ENCODE data around the gene DGKH. TPM values are rescaled to one million over a fixed set of nuclear protein-coding genes. Genes with fewer than 3 reads are reported as not detected.

DGKH gene
- total RNA-seq, 2 donors from 2014 or later, result 4.0 to 8.8 TPM

DNA sequence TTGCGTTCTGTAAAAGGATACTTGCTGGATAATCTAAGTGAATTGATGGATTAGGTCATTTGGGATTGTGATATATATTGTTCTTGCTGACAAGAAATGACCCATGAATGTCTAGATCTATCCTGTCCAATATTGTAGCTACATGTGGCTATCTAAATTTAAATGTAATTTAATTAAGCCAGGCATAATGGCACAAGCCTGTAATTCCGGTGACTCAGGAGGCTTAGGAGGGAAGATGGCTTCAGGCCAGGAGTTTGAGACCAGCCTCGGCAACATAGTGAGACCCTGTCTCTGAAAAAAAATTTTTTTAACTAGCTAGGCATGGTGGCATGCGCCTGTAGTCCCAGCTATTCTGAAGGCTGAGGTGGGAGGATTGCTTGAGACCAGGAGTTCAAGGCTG lies 184.2 kb downstream of the DGKH start:
- intact Hi-C loops (cut with DNase I), result no loop called here
- DNase-seq (no peak), ATAC-seq (no peak)

DNA sequence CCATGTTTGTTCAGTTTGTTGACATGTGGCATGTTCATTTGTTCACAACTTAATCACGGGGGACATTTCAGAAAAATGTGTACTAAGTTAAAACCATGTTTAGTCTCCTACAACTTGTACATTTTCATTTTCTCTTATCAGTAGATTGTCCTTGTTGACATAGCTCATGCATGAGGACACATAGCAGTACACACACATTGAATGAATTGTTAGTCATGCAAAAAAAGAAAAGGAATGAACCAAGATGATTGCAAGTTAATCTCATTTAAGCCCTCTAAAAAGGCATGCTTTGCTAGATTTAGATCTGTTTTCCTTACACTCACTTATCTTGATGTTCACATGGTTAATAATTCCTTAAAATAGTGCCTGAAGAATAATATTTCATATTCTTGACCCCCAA lies 185.3 kb downstream of the DGKH start:
- ATAC-seq (no peak), DNase-seq (no peak)
- intact Hi-C loops (cut with DNase I), result no loop called here

DNA sequence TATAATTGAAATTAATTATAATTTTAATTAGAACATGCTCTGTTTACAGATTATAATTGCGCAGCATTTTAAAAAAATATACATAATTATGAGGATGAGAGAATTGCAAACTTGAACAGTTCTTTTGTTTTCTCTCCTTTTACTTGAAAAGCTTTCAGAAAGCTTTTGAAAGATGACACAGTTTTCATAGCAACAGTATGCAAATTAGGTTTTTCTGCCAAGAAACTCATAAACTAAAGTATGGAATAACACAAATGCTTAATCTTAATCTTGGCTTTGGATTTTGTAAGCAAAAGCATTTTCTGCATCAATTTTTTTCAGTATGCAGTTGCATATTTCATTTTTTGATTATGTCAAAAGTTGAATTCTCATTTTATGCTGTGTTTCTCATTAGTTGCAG lies 190.7 kb downstream of the DGKH start:
- intact Hi-C loops (cut with DNase I), result no loop called here
- DNase-seq (no peak), ATAC-seq (no peak)

DNA sequence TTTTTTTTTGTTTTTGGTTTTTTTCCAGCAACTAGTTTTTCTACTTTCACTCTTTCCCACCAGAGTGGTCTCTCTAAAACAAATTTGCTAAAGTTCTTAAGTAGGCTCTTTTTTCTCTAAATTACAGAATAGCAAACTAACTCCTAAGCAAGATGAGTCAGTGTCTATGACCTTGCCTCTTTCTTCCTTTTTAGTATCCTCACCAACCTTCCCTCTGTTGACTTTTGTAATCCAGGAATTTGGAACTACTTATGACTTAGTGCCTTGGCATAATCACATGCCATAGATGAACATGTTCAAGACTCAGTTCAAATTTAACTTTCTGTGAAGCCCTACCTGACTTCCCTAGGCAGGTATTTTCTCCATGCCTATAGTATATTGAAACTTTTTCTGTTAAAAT lies 191.2 kb downstream of the DGKH start:
- DNase-seq (no peak), ATAC-seq (no peak)
- intact Hi-C loops (cut with DNase I), result no loop called here

GRCh38 chr13:42246541-42246940 lies 198.1 kb downstream of the DGKH start:
- intact Hi-C loops (cut with DNase I), result no loop called here
- ATAC-seq (no peak), DNase-seq (no peak)

- intact Hi-C loops (cut with DNase I), result no loop called here
- ATAC-seq, result no peak
- DNase-seq, result no peak
Measured at GRCh38 chr13:42247883-42248282, 199.4 kb downstream of the DGKH start.

DNA sequence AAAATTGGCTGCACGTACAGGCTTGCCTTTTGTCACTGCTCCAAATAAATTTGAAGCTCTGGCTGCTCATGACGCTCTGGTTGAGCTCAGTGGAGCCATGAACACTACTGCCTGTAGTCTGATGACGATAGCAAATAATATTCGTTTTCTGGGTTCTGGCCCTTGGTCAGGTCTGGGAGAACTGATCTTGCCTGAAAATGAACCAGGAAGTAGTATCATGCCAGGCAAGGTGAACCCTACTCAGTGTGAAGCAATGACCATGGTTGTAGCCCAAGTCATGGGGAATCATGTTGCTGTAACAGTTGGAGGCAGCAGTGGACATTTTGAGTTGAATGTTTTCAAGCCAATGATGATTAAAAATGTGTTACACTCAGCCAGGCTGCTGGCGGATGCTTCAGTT lies 207.4 kb downstream of the DGKH start:
- DNase-seq, result no peak
- intact Hi-C loops (cut with DNase I), result no loop called here
- ATAC-seq, result peak in 1 of 2 donors; percentile 34

DNA sequence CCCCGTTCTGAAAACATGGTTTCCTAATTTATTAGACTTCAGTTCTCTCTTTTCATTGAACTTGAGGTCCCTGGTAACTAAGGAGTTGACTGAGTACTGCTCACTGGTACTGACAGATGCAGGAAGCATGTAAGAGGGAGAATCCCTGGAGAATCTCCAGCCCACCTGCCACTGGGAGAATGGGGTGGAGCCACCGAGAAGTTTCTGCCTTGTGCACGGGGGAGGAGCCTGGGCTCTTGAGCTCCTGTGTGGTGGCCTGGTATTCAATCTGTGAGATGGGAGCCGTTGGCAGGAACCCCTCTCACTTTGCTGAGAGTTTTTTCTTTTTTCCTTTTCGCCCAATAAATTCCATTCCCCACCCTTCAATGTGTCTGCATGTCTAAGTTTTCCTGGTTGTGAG lies 210.3 kb downstream of the DGKH start:
- intact Hi-C loops (cut with DNase I), result no loop called here
- no peak for DNase-seq

DNA sequence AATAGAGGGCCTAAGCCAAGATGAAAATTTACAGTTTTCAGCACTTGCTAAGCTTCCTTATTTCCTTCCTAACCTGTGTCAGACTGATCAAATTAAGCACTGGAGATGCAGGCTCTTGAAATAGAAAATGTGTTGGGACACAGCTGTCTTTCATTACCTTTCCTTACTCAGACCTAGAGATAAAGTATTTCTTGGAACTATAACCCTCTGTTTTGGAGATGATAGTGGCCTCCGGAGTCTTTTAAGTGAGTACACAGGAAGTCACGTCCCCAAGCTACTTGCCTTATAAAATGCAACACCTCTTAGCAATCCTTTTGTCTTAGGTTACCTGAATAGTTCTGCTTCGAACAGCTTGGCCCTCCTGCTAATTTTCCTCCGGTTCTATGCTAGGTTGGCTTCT lies 211.1 kb downstream of the DGKH start:
- no peak for ATAC-seq
- no peak for DNase-seq
- intact Hi-C loops (cut with DNase I), result no loop called here

More for the DNA sequence above, 210.3 kb downstream of the DGKH start:
- no peak for ATAC-seq

DNA sequence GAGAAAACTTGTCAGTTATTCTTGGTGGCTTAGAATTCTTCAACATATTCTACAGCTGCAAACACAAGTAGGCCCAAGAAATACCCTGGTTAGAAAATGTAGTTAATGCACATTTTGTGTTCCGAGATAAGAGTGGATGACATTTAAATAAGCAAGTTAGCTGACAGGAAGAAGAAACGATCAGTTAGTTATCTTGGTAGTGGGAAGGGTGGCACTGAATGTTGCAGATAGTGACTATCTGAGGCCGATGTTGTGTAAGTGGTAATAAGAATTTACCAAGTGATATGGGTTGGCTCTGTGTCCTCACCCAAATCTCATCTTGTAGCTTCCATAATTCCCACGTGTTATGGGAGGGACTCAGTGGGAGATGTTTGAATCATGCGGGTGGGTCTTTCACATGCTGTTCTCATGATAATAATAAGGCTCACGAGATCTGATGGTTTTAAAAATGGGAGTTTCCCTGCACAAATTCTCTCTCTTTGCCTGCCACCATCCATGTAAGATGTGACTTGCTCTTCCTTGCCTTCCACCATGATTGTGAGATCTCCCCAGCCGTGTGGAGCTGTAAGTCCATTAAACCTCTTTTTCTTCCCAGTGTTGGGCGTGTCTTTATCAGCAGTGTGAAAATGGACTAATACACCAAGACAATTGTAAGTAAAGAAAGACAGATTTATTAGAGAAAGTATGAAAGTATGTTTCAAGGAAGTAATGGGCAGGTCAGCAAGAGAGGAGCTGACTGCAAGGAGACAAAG lies 212.6 kb downstream of the DGKH start:
- ATAC-seq (no peak), DNase-seq (no peak)
- intact Hi-C loops (cut with DNase I), result no loop called here

- DNase-seq, result no peak
- intact Hi-C loops (cut with DNase I), result no loop called here
- ATAC-seq, result peak in 1 of 2 donors; percentile 50
Measured at GRCh38 chr13:42266473-42266872, 218.0 kb downstream of the DGKH start.

DNA sequence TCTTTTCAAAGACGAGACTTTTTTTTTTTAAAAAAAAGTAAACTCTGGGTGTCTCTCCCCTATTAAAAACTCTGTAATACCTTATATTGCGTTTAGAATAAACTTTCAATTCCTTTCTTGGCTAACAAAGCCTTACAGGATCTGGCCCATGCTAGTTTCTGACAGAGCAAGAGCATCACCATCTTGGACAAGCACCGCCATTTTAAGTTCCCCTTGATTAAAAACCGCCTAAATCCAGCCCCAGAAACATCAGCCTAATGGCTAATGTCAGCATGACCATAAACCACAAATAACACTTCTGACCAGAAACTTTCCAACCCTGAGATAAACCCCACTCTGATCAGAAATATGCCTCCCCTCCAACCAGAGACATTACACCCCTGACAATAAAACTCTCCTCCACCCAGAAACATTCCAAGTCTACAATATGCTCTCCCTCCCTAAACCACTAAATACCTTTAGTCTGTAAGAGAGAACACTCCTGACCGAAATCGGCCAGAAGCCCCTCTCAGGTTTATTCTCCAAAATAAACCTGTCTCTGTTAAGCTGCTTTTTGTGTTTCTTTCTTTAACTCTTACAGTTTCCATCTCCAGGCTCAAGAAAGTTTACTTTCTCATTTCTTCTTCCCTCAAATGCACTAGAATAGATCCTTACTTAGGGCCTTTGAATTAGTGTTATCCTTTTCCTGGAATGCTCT lies 221.9 kb downstream of the DGKH start:
- no peak for DNase-seq
- intact Hi-C loops (cut with DNase I), result no loop called here

DNA sequence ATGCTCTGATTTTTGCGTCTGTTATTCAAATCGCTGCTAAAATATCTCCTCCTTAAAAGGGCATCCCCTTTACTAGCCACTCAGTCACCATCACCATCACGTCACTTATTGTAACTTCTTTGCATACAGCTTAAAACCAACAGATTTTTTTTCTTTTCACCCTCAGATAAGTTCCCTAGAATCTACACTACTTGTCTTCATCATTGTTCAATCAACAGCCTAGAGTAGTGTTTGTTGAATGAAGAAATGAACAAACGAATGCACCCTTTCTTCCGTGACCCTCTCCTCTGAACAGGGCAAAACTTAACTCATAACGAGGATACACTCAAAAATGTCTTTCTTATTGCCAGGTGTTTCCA lies 222.4 kb downstream of the DGKH start:
- no peak for DNase-seq
- intact Hi-C loops (cut with DNase I), result no loop called here
- ATAC-seq, result no peak

More for the DNA sequence above, 221.9 kb downstream of the DGKH start:
- ATAC-seq, result no peak

- peak; percentile 95 to 97 for ATAC-seq
- DNase-seq, result peak; percentile 94
- intact Hi-C loops (cut with DNase I), result no loop called here
Measured at GRCh38 chr13:42271337-42272114, 223.1 kb downstream of the DGKH start.

DNA sequence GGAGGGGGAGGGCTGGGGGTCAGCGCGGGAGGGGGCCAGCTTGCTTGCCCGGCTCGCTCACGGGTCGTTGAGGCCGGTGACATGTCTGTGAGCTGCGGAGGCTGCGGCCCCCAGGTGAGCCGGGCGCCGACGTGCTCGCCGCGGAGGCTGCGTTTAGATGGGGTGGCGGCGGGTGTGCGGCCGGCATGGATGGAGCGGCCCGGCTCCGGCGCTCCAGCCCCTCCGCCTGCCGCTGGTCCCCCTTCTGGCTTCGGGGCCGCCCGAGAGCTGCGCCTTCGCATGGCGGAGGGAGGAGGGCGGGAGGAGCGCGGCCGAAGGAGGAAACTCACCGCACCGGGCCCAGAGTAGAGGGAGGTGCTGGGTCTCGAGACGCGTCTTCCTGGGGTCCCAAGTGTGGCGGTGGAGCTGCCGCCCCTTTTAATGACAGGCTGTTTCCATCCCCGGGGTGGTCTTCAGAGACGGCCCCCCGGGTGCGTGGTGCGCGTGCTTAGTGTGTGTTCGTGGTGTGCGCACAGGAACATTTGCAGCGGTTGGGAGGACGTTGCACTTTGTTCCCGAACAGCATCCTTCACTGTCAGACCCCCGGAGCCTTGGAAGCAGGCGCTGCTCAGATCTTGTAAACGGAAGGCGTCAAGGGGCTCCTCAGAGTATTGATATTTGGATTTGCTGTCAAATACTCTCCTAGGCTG lies 223.8 kb downstream of the DGKH start, which contains the start of gene AKAP11:
TSS of gene AKAP11 (plus strand) at position 38 of the 689 bp plus-strand sequence. CDS start 14,197 bp downstream, outside the sequence.
- DNase-seq, result no peak
- intact Hi-C loops (cut with DNase I), result no loop called here

DNA sequence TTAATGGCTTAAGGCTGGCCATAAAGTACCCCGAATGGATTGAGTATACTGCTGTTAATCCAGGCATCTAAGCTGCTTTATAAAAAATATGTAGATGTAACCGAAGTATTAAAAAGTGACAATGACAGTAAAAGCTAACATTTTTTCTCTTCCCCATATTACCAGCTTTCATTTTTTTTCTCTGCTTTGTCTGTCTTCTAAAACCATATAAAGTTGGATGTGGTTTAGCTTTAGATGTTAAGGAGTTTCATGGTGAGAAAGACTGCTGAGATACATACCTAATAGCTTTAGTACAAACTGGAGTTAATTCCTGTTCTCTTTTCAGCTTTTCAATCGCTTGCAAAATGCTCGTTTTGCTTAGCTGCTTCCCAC lies 224.3 kb downstream of the DGKH start:
- intact Hi-C loops (cut with DNase I), result no loop called here
- ATAC-seq (no peak), DNase-seq (no peak)

More for the DNA sequence above, 223.8 kb downstream of the DGKH start, which contains the start of gene AKAP11:
- peak; percentile 54 to 70 for ATAC-seq

DNA sequence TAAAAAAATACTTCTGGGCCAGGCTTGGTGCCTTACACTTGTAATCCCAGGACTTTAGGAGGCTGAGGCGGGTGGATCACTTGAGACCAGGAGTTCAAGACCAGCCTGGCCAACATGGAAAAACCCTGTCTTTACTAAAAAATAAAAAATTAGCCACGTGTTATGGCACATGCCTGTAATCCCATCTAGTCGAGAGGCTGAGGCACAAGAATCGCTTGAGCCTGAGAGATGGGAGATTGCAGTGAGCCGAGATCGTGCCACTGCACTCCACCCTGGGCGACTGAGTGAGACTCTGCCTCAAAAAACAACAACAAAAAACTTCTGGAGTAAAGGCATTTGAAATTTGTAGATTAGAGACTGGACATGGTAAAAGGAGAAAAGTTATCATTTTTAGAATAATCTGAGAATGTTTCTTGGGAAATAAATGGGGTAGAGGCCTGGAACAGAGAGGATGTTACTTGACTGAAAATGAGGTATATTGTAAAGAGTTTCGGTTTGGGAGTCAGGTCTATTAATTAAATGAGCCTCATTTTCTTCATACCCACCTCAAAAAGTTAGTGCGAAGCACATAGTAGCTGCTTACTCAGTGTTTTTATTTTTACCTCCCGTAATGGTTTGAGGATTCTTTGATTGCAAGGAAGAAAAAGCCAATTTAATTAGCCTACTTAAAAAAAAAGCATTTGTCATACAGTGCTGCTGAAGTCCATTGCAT lies 226.1 kb downstream of the DGKH start:
- ATAC-seq (no peak), DNase-seq (no peak)
- intact Hi-C loops (cut with DNase I), result no loop called here

- intact Hi-C loops (cut with DNase I), result no loop called here
- DNase-seq (no peak), ATAC-seq (no peak)
Measured at GRCh38 chr13:42275098-42275471, 226.6 kb downstream of the DGKH start.

GRCh38 chr13:42275506-42275905 lies 227.1 kb downstream of the DGKH start:
- ATAC-seq (no peak), DNase-seq (no peak)
- intact Hi-C loops (cut with DNase I), result no loop called here
